ENCODE data around the gene HPS6.
A peak's percentile ranks its signal among the peaks of the same experiment; 100 is the strongest.

Gene HPS6

DNA sequence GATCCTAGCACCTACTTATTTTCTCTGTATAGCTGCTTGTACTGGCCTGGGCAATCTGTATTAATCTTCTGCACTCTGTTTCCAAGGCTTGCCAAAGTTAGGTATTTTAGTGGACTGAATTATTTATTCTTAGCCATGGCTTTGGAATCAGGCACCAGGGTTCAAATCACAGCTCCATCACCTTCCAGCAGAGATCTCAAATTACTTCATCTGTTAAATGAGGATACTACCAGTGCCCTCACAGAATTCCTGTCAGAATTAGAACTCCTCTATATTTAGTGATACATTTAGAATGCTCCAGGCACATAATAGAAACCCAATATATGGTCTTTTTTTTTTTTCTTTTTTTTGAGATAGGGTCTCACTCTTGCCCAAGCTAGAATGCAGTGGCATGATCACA lies 26.7 kb upstream of the HPS6 start:
- DNase-seq (ENCODE audit: low read depth) = no peak
- no peak overlapping the region for H3K4me3 ChIP-seq (replicated peaks; ENCODE audit: low read depth, low read length)
- no peak for TF ChIP-seq CTCF (IDR thresholded peaks at IDR 0.05; ENCODE audit: low read length, missing control alignments)

DNA sequence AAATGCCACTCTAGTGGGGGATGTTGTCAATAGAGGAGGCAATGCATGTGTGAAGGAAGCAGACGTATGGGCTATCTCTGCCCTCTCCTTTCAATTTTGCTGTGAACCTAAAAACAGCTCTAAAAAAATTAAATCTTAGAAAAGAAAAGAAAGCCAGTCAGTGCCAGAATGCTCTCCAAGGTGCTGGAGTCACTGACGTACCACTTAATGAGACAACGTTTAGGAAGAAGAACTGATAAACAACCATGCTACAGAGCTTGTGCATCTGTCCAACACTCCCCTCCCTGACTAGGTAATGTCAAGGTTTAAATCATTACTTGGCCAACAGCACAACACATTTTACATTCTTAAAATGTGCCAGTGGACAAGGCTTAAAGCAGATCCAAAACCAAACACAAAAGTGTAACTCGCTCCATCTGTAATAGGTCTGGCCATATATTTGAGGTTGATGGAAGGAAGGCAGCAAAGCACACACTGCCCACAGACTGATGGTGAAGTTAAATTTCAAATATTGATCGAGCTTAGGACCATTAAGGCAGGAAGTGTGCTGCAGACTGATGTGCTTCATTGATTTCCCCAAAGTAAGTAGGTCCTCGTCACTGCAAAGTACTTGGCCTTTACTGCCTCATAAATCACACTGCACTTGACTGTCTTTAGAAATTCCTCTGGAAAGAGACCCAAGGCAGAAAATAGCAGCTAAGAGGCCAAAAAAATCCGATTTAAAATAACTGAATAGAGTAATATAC lies 24.7 kb upstream of the HPS6 start:
- DNase-seq (ENCODE audit: low read depth) = peak; percentile 28
- TF ChIP-seq CTCF (IDR thresholded peaks at IDR 0.05; ENCODE audit: low read length, missing control alignments) = no peak
- no peak overlapping the region for H3K4me3 ChIP-seq (replicated peaks; ENCODE audit: low read depth, low read length)

- no peak for TF ChIP-seq CTCF (IDR thresholded peaks at IDR 0.05; ENCODE audit: low read length, missing control alignments)
- H3K4me3 ChIP-seq (replicated peaks; ENCODE audit: low read depth, low read length) = no peak overlapping the region
- no peak for DNase-seq (ENCODE audit: low read depth)
These were observed 19.9 kb upstream of the HPS6 start for GRCh38 chr10:102045292-102045691.

- no peak overlapping the region for H3K4me3 ChIP-seq (replicated peaks; ENCODE audit: low read depth, low read length)
- no peak for TF ChIP-seq CTCF (IDR thresholded peaks at IDR 0.05; ENCODE audit: low read length, missing control alignments)
- DNase-seq (ENCODE audit: low read depth) = no peak
These were observed 19.1 kb upstream of the HPS6 start for GRCh38 chr10:102046095-102046494.

- DNase-seq (ENCODE audit: low read depth) = peak; percentile 31
These were observed 10.1 kb upstream of the HPS6 start for GRCh38 chr10:102054881-102055646.

DNA sequence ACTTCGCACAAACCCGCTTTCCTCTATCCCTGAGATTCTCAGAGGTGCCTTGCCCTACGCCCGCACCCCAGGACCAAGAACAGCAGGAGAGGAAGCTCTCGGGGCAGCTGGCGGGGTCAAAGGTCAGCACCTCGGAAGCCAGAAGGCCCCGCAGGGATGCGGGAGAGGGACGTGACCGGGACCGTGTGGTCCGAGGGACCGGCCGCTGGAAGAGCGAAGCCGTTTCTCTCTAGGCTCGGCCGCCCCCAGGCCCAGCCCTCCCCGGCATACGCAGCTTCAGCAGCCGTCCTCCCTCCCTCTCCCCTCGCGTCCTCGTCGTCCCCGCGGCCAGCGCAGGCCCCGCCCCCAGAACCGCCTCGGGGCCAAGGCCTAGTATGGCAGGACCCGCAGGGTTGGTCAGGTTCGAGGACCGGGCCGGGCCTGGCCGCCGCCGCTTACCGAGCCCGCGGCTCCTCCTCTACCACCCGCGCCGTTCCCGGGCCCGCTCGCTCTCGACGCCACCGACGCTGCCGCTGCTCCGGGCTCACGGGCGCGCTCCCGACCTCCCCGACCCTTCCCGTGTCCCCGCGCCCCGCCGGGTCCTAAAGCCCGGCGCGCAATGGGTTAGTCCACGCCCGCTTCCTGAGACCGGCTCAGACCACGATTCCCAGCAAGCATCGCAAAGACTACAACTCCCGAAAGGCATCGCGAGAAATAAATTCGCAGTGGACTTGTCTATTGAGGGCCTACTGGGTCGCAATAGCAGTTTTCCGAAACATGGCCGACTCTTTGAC lies 9.3 kb upstream of the HPS6 start, which contains the start of gene ARMH3:
TSS of gene ARMH3 (minus strand) at position 527 of the 773 bp plus-strand sequence. CDS start 16,059 bp downstream, outside the sequence.
- no peak for TF ChIP-seq CTCF (IDR thresholded peaks at IDR 0.05; ENCODE audit: low read length, missing control alignments)
- peak; percentile 99 for DNase-seq (ENCODE audit: low read depth)
- peak within 1 kb of the TSS; percentile 79 for H3K4me3 ChIP-seq (replicated peaks; ENCODE audit: low read depth, low read length)

More at GRCh38 chr10:102054881-102055646, 10.1 kb upstream of the HPS6 start:
- peak overlapping the region; percentile 79 for H3K4me3 ChIP-seq (replicated peaks; ENCODE audit: low read depth, low read length)

DNA sequence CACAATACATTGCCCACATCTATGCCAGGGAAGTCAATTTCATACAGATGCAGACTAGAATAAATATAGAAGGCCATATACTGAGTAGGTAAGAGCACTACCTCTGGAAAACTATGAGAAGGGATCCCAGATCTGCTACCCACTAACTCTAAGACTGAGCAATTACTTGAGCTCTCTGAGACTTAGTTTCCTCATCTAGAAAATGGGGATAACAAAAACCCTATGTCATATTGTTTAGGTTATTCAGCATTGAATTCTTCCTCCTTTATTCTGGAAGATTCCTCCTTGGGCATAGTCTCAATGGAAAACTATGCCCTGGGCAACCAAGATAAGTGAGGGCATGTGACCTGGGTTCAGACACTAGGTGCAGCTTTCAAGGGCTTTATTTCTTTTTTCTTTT lies 5.2 kb upstream of the HPS6 start:
- no peak overlapping the region for H3K4me3 ChIP-seq (replicated peaks; ENCODE audit: low read depth, low read length)
- TF ChIP-seq CTCF (IDR thresholded peaks at IDR 0.05; ENCODE audit: low read length, missing control alignments) = no peak
- no peak for DNase-seq (ENCODE audit: low read depth)

All from fibroblast of pulmonary artery (primary cell).